ENCODE measurements around the gene NMRK1.

Gene NMRK1

GRCh38 chr9:75102177-75102790, 14.3 kb upstream of the NMRK1 start:
- DNase-seq (ENCODE audit: low read depth in 2 of 3, low spot score in 2 of 3): no peak

- DNase-seq (ENCODE audit: low read depth in 2 of 3, low spot score in 2 of 3): no peak
Observed at GRCh38 chr9:75101004-75101588, 13.1 kb upstream of the NMRK1 start.

GRCh38 chr9:75096796-75097195, 8.8 kb upstream of the NMRK1 start:
- DNase-seq (ENCODE audit: low read depth in 2 of 3, low spot score in 2 of 3): no peak

DNA sequence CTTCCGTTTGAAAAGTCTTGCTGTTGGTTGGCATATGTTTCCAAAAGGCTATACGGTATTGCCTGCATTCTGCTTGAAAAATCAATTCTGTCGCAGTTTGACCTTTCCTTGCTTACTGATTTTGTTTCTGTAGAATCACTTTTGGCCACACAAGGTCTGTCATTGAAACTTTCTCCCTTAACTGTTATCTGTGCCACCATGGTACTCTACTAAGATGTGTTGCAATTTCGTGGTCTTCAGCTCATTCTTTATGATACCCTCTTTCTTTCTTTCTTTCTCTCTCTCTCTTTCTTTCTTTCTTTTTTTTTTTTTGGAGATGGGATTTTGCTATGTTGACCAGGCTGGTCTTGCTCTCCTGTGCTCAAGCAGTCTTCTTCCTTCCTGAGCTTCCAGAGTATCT, 4.8 kb upstream of the NMRK1 start:
- no peak for DNase-seq (ENCODE audit: low read depth in 2 of 3, low spot score in 2 of 3)

GRCh38 chr9:75090579-75090978, 2.6 kb upstream of the NMRK1 start:
- DNase-seq (ENCODE audit: low read depth in 2 of 3, low spot score in 2 of 3): no peak

GRCh38 chr9:75089373-75089766, 1.4 kb upstream of the NMRK1 start:
- DNase-seq (ENCODE audit: low read depth in 2 of 3, low spot score in 2 of 3): no peak

GRCh38 chr9:75088646-75089372, 854 bp upstream of the NMRK1 start:
- DNase-seq (ENCODE audit: low read depth in 2 of 3, low spot score in 2 of 3): peak in 1 of 3 experiments; percentile 10

DNA sequence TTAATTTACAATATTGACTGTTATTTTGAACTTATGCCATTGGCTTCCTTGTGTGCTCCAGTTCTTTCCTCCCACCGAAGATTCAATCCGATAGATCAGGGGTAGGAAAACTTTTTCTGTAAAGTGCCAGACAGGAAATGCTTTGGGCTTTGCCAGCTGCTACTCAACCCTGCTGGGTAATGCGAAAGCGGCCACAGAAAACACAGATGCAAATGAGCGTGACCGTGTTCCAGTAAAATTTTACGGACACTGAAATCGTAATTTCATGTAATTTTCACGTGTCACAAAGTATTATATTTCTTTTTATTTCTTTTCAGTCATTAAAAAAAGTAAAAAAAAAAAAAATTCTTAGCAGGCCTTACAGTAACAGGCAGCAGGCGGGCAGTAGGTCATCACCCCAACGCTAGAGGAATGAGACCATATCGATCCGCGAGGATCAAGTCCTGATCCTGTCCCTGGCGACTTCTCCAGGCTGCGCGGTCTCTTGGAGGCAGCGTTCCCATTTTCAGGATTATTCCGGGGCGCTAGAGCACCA, 599 bp downstream of the NMRK1 start:
- DNase-seq (ENCODE audit: low read depth in 2 of 3, low spot score in 2 of 3): peak in 1 of 3 experiments; percentile 3

DNA sequence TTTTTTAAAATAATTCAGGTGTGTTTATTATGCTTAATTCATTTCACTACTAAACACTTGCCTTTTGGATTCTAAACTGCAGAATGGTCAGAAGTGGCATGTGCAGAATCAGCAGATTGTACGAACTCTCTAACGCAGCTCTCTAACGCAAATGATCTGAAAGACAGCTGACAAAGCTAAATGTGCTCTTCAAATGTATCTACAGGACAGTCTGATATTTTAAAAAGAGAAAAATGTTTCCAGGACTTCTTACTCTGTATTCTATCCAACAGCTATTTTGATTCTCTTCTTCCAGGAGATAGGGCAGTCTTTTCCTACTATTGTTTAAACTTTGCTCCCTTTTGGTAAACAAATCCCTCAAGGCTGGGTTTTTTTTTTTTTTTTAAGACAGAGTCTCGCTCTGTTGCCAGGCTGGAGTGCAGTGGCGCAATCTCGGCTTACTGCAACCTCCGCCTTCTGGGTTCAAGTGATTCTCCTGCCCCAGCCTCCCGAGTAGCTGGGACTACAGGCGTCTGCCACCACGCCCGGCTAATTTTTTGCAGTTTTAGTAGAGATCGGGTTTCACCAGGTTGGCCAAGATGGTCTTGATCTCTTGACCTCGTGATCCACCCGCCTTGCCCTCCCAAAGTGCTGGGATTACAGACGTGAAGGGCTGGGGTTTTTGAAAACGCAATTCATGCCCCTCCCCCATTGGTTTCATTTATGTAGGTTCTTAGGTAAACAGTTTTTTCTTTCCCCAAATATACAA, 1.2 kb downstream of the NMRK1 start:
- no peak for DNase-seq (ENCODE audit: low read depth in 2 of 3, low spot score in 2 of 3)

- DNase-seq (ENCODE audit: low read depth in 2 of 3, low spot score in 2 of 3): no peak
Observed at GRCh38 chr9:75085640-75086039, 2.3 kb downstream of the NMRK1 start.

DNA sequence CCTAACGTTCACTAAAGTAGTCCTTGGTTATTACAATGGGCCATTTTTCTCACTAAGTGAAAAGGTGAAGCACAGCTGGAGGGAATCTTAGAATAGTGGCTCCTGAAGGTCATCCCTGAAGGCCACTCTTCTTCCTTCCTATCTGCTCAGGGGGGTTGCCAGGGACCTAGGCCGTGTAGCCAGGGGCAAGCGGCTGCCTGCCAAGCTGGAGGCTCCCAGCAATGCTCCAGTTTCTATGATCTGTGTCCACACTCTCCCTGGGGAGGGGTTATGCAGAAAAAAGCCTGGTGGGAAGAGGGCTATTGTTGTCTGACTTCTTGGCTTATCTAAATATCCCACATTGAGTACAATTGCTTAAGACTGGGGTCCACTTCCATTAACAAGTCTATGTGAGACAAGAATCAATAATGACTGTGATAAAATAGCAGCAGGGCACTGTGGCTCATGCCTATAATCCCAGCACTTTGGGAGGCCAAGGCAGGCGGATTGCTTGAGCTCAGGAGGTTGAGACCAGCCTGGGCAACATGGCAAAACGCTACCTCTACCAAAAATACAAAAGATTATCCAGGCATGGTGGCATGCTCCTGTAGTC, 3.8 kb downstream of the NMRK1 start:
- no peak for DNase-seq (ENCODE audit: low read depth in 2 of 3, low spot score in 2 of 3)

DNA sequence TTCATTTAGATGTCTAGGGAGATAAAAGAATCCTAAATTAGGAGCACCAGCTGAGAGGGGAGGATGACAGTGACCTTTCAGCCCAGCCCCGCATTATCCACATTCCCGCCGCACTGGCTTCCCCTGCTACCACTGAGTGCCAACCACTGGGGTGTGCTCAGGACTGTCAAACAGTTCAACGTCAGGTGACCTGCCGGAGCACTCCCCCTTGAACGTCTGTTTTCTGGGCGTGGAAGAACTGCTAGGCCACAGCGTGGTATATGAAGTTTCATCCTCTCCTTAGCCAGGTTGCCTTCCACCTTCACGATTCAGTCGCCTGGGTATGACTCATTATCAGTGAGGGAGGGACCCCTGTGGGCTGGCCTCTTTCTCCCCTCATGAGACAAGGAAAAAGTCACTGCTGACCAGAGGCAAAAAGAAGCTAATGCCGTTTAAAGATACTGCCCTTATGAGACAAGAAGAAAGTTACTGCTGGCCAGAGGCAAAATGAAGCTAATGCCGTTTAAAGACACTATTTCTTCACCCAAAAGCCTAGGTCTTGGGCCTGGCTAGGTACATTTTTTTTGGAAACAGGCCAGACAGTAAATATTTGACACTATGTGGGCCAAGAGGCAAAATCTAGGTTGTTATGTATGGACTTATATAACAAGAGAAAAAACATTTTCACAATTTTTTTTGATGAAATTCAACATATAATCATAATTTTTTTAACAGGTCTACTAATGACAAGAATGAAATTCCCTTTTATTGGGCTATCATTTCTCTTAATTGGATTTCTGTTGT, 4.6 kb downstream of the NMRK1 start:
- DNase-seq (ENCODE audit: low read depth in 2 of 3, low spot score in 2 of 3): no peak

DNA sequence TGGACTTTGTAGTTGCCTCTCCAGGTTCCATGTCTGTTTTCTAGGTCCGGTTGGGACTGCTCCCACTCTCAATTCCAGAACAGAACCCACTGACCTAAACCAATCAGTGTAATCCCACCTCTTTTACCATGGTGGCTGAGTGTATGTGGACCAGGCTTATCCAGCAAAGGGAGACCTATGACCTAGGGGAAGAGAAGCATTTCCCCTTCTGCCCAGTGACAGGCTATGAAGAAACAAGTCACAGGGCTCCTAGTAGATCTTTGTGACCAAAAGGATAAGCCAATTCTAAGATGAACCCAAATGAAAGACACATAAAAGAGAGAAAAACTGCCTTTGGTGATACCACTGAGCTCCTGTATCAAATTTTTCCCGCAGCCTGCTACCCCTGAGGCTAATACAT, 6.3 kb downstream of the NMRK1 start:
- no peak for DNase-seq (ENCODE audit: low read depth in 2 of 3, low spot score in 2 of 3)

DNA sequence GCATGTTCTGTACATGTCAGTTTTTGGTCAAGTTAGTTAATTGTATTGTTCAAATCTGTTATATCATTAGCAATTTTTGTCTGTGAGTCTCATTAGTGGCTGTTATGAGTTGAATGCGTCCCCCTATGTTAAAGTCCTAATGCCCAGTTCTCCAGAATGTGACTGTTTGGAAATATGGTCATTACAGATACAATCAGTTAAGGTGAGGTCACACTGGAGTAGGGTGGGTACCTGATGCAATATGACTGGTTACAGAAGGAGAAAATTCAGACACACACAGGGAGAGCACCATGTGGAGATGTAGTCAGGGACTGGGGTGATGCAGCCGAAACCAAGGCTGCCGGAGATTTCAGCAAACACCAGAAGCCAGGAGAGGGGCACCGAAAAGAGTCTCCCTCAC, 15.1 kb downstream of the NMRK1 start:
- DNase-seq (ENCODE audit: low read depth in 2 of 3, low spot score in 2 of 3): no peak

- DNase-seq (ENCODE audit: low read depth in 2 of 3, low spot score in 2 of 3): peak in 1 of 3 experiments; percentile 6
Observed at GRCh38 chr9:75071530-75072122, 16.3 kb downstream of the NMRK1 start.

DNA sequence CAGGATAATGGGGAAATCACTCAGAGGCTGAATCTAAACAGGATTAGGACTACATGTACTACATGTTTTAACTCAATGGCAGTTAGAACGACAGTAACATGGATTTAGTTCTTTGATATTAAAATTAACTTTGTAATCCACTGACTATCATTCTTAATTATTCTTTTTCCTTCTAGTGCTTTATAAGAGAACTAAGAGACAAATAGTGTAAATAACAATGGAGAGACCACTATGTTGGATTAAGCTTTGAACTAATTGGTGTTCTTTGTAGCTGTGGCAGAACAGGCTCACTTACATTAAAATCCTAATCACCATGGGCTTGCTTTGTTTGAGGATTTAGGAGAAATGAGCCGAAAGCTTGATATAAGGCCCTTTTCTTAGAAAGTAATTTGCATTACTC, 18.8 kb downstream of the NMRK1 start:
- no peak for DNase-seq (ENCODE audit: low read depth in 2 of 3, low spot score in 2 of 3)

- DNase-seq (ENCODE audit: low read depth in 2 of 3, low spot score in 2 of 3): no peak
Observed at GRCh38 chr9:75067894-75068293, 20.1 kb downstream of the NMRK1 start.

- no peak for DNase-seq (ENCODE audit: low read depth in 2 of 3, low spot score in 2 of 3)
Observed at GRCh38 chr9:75065510-75065909, 22.4 kb downstream of the NMRK1 start.

- no peak for DNase-seq (ENCODE audit: low read depth in 2 of 3, low spot score in 2 of 3)
Observed at GRCh38 chr9:75064307-75065025, 23.5 kb downstream of the NMRK1 start.

Measured in activated CD8-positive, alpha-beta memory T cell treated with anti-CD3 and anti-CD28 coated beads for 48 hours (primary cell).